ENCODE measurements around the gene PLPPR4. TPM values are rescaled to one million over a fixed set of nuclear protein-coding genes. Genes with fewer than 3 reads are reported as not detected.
"Not testable (repeated sequence)": the region's sequence is repeated elsewhere in the genome, so short reads cannot be mapped to it uniquely, and the experiment has no call there.

Gene PLPPR4
- total RNA-seq, 2 donors from 2014 or later = not detected

DNA sequence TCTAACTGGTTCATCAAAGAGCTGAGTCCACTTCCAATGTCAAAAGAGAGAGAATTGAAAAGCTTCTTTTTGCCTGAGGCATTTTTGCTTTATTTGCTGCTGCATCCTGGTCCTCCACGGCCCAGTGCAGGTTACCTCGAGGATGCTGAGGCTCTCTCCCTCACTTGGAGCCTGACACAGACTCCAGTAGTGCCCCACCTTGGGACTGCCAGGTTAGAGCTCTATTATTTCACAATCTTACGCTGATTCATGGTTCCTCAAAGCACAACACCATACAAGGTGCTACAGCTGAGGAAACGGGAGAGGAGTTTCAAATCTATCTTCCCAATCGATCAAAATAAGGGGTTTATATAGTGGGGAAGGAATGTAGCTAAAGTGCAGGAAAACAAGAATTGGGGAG, 13.6 kb upstream of the PLPPR4 start:
- peaks cover 0 to 12% of the 10 kb centered on the region in 2 donors for H3K9me3 Mint-ChIP-seq
- DNase-seq (ENCODE audit: low spot score in 2 of 2) (no peak), ATAC-seq (no peak)

DNA sequence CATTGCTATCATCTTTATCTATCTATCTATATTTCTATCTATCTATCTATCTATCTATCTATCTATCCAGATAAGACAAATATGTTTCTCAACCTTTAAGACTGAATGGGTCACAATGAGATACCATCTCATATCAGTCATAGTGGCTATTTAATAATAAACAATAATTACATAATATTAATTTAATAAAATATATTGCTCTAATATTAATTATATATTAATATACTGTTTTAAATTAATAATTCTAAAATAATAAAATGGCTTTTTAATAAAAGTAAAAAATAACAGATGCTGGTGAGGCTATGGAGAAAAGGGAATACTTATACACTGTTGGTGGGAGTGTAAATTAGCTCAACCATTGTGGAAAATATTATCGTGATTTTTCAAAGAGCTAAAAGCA, 13.0 kb upstream of the PLPPR4 start:
- Mint-ChIP-seq H3K27ac (no peak overlapping the region), H3K9me3 (peaks cover 0 to 12% of the 10 kb centered on the region in 2 donors), H3K36me3 (no peaks in the 10 kb centered on the region)
- DNase-seq (ENCODE audit: low spot score in 2 of 2) = no peak
- no peak for ATAC-seq

More for the DNA sequence above, 13.6 kb upstream of the PLPPR4 start:
- Mint-ChIP-seq H3K27ac (no peak overlapping the region), H3K36me3 (no peaks in the 10 kb centered on the region)

DNA sequence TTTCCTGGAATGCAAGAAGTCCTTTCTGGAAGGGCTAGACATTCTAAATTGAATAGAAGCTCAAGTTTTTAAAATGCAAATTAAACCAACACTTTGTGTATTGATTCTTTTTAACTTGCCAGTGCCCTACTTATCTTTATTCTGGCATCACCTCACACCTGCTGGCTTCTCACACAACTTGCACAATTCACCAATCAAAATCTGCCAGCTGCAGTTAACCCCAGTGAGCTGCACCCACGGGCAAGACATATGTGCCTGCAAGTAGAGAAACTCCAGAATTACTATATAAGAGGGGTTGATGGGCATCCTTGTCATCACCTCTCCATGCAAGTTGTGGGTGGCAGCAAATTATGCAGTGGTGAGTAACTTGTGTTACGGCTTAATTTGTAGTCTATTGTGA, 11.7 kb upstream of the PLPPR4 start:
- Mint-ChIP-seq H3K27ac (no peak overlapping the region), H3K9me3 (peaks cover 0 to 8% of the 10 kb centered on the region in 2 donors), H3K36me3 (no peaks in the 10 kb centered on the region)
- DNase-seq (ENCODE audit: low spot score in 2 of 2) (no peak), ATAC-seq (no peak)

DNA sequence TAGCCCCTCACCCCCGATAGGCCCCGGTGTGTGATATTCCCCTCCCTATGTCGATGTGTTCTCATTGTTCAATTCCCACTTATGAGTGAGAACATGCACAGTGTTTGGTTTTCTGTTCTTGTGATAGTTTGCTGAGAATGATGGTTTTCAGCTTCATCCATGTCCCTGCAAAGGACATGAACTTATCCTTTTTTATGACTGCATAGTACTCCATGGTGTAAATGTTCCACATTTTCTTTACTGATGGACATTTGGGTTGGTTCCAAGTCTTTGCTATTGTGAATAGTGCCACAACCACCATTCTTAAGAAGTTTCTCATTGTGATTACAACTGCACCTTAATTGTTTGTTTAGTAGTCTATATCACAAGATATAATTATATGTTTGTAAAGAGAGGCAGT, 3.9 kb upstream of the PLPPR4 start:
- not testable (repeated sequence) for H3K36me3 Mint-ChIP-seq; H3K27ac Mint-ChIP-seq; H3K9me3 Mint-ChIP-seq; ATAC-seq; DNase-seq (ENCODE audit: low spot score in 2 of 2)

DNA sequence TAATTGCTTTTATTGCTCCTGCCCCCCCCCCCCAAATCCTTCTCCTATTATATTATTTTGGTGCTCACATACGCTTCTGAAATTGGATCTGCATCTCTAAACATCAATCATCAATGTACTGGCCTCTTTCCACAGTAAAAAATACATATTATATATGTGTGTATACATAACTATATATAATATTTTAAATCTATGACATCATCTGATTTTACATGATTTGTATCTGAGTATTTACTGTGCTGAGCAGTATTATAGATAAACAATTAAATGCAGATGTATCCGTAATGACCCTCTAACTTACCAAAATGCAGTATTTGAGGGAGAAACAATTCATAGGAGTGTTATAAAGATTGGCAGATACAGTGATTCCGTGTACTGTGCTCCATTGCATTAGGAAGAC, 832 bp downstream of the PLPPR4 start:
- H3K9me3 Mint-ChIP-seq = peaks cover 0 to 4% of the 10 kb centered on the region in 2 donors
- H3K27ac Mint-ChIP-seq = no peak overlapping the region
- no peak for DNase-seq (ENCODE audit: low spot score in 2 of 2)
- no peaks in the 10 kb centered on the region for H3K36me3 Mint-ChIP-seq
- ATAC-seq = no peak

DNA sequence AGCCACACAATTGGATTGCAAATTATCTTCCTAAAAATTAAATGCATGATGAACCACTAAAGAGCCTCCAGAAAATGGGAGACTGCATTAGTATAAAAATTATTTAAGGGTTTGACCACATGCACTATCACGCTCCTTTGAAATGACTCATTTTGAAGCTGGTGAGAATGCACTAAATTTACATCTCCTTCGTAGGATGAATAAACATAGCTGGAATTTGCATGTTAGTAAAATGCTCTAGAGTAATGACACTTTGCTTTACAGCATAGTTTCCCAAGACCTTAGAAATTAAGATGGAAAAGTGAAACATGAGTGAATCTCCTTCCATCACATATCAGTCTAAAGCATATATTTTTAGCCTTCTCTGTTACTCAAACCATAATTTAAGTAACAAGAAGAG, 2.4 kb downstream of the PLPPR4 start:
- peaks cover 4 to 9% of the 10 kb centered on the region in 2 donors for H3K9me3 Mint-ChIP-seq
- ATAC-seq = no peak
- DNase-seq (ENCODE audit: low spot score in 2 of 2) = no peak
- no peaks in the 10 kb centered on the region for H3K36me3 Mint-ChIP-seq
- H3K27ac Mint-ChIP-seq = no peak overlapping the region

DNA sequence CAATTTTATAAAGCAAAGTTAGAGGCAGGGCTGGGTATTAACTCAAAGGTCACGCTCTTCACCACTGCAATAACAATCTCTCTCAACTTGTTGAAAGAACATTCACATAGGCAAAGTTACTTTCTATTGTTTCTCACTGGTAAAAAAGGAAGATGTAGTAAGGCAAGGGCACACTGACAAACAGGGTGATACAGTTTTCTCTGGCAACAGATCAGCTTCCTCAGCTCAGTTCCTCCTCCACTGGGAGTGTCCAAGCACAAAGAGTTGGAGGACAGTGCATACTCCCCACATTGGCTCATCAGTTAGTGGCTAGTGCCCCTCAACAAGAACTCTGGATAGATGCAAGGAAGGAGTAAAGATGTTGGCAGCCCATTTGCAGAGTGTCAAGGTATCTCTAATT, 3.7 kb downstream of the PLPPR4 start:
- DNase-seq (ENCODE audit: low spot score in 2 of 2) = no peak
- H3K27ac Mint-ChIP-seq = no peak overlapping the region
- H3K36me3 Mint-ChIP-seq = no peaks in the 10 kb centered on the region
- no peak for ATAC-seq
- H3K9me3 Mint-ChIP-seq = peaks cover 5% of the 10 kb centered on the region in 2 donors

DNA sequence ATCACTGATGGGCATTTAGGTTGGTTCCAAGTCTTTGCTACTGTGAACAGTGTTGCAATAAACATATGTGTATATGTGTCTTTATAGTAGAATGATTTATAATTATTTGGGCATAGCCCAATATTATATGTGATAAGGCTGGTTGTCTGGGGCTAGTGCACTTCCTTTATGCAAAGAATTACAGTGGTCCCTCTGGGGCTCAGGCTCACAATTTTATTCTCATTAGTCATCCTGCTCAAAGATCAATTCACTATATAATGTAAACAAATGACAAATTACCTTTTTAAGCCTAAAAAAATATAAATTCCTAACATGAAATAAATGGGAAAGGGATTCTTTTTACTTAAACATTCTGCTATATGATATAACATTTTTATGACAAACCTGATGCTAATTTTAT, 5.0 kb downstream of the PLPPR4 start:
- no peaks in the 10 kb centered on the region for H3K36me3 Mint-ChIP-seq
- no peak overlapping the region for H3K27ac Mint-ChIP-seq
- H3K9me3 Mint-ChIP-seq = peaks cover 5% of the 10 kb centered on the region in 2 donors
- no peak for ATAC-seq
- DNase-seq (ENCODE audit: low spot score in 2 of 2) = no peak

DNA sequence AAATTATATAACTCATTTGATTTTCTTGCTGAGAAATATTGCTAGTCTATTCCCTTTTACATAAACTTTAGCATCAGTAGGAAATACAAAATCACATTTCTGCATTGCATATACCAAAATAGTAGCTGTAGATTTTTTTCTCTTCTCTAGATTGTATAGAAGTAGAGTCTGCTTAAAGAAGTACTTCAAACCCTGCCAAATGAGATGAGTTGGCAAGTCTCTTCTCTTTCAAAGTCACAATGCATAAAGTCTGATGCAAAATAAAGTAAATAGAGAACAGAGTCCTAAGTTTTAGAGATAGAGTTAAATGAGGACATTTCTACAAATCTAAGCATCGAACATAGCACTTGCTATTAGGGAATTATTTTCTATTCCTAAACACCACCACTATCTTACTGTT, 6.4 kb downstream of the PLPPR4 start:
- Mint-ChIP-seq H3K27ac (no peak overlapping the region), H3K9me3 (peaks cover 5% of the 10 kb centered on the region in 2 donors), H3K36me3 (no peaks in the 10 kb centered on the region)
- no peak for DNase-seq (ENCODE audit: low spot score in 2 of 2)
- ATAC-seq = no peak

DNA sequence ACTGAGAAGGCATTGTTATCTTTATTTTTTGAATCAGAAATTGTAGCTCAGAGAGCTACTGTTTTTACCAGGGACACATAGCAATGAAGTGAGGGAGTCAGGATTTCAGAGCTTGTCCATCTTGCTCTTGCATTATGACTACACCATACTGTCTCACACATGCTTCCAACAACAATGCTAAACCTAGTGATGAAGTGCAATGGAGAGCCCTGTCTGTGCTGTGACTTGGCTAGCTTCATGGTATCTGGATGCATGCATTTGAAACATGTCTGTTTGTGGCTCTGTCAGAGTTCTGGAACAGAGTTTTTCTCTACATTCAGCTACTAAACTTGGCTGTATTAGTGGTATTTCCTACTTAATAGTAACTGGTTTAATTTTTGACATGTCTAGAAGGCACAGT, 7.0 kb downstream of the PLPPR4 start:
- no peak overlapping the region for H3K27ac Mint-ChIP-seq
- peaks cover 5% of the 10 kb centered on the region in 2 donors for H3K9me3 Mint-ChIP-seq
- no peak for DNase-seq (ENCODE audit: low spot score in 2 of 2)
- ATAC-seq = no peak
- H3K36me3 Mint-ChIP-seq = no peaks in the 10 kb centered on the region

DNA sequence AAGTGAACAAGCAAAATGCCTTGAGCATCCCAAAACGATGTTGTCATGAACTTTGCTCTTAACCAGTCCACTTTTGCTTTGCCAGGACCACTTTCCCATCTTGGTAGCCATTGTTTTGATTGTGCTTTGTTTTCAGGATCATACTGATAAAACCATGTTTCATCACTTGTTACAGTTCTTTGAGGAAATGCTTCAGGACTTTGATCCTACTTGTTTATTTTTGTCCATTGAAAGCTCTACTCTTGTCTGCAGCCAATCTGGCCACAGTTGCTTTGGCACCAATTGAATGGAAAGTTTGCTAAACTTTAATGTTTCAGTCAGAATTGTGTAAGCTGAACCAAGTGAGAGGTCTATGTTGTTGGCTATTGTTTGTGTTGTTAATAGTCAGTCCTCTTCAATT, 12.8 kb downstream of the PLPPR4 start:
- no peak for DNase-seq (ENCODE audit: low spot score in 2 of 2)
- ATAC-seq = no peak
- Mint-ChIP-seq H3K9me3 (no peaks in the 10 kb centered on the region), H3K27ac (no peak overlapping the region), H3K36me3 (no peaks in the 10 kb centered on the region)

DNA sequence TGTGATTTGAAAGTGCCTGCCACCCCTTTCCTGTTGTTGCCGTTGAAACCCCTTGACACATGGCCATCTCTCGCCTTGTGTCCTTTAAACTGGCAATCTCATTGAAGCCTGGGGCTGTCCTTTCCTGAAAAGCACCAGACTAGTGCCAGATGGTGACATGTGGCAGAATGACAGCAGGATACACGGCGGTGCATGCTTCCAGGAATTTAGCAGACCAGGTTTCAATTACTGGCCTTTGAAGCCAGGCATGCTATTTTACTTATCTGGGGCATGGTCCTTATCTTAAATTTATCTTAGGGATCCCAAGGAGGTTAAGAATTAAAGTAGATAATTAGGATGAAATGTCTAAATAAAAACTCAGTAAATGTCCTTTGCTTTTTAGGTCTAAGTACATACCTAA, 15.2 kb downstream of the PLPPR4 start:
- ATAC-seq = no peak
- Mint-ChIP-seq H3K9me3 (no peaks in the 10 kb centered on the region), H3K27ac (no peak overlapping the region), H3K36me3 (no peaks in the 10 kb centered on the region)
- no peak for DNase-seq (ENCODE audit: low spot score in 2 of 2)

DNA sequence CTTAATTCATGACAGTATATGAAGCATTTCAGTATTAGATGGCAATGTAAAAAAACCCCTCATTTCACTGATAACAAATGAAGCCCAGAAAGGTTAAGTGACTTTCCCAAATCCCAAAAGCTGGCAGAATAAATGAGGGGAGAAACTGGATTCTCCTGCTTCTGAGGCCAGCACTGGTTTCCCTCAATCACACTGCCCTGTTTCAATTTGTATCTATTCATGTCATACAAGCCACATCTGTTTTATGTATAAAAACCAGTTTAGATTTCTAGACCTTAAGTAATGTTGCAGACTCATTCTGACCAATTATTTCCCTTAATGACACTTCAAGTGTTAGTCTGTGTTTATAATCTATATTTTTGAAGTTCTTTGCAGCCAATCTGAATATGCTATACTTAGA, 16.8 kb downstream of the PLPPR4 start:
- DNase-seq (ENCODE audit: low spot score in 2 of 2) = no peak
- no peaks in the 10 kb centered on the region for H3K36me3 Mint-ChIP-seq
- no peaks in the 10 kb centered on the region for H3K9me3 Mint-ChIP-seq
- no peak overlapping the region for H3K27ac Mint-ChIP-seq
- ATAC-seq = no peak

DNA sequence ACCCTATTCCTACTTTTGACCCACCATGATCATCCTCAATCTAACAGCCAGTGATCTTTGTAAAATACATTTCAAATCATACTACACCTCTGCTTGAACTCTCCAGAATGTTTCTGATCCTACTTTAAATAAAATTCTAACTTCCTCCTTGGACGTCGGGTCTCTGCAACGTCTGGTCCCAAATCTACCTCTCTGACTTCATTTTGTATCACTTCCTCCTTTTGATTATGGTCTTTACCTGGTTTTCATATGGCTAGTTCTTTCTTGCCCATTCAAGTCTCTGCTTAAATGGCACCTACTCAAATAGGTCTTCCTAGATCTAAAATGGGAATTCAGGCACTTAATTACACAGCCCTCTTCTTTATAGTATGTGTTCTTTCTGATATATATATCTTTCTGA, 18.2 kb downstream of the PLPPR4 start:
- no peak for DNase-seq (ENCODE audit: low spot score in 2 of 2)
- no peak for ATAC-seq
- H3K9me3 Mint-ChIP-seq = peaks cover 2 to 3% of the 10 kb centered on the region in 2 donors
- no peaks in the 10 kb centered on the region for H3K36me3 Mint-ChIP-seq
- H3K27ac Mint-ChIP-seq = no peak overlapping the region

DNA sequence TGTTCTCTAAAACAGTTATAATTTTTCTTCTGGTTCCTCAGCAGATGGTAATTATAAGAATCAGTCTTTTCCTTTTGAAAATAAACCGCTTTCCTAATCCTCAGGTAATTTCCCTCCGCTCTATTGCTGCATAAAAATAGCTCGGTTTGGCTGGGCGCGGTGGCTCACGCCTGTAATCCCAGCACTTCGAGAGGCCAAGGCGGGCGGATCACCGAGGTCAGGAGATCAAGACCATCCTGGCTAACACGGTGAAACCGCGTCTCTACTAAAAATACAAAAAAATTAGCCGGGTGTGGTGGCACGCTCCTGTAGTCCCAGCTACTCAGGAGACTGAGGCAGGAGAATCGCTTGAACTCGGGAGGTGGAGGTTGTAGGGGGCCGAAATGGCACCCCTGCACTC, 19.2 kb downstream of the PLPPR4 start:
- H3K27ac Mint-ChIP-seq; ATAC-seq; H3K9me3 Mint-ChIP-seq; DNase-seq (ENCODE audit: low spot score in 2 of 2); H3K36me3 Mint-ChIP-seq: not testable (repeated sequence)

DNA sequence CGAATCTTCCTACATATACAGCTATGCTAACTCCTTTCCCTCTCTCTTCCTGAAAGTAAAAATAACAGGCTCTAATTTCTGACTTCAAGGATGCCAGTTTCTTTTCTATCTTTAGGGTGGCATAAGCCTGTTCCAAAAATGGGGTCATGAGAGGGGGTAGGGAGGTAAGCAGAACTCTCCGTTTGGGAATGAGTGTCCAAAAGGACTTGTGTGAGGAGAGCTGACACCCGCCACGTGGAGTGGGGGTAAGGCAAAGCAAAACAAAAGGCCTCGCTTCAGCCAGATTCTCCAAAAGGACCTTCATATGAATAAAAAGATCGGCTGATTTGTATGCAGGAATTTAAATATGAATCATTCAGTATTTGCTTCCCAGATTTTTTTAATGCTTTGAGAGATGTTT, 28.6 kb downstream of the PLPPR4 start:
- no peaks in the 10 kb centered on the region for H3K36me3 Mint-ChIP-seq
- no peaks in the 10 kb centered on the region for H3K9me3 Mint-ChIP-seq
- H3K27ac Mint-ChIP-seq = no peak overlapping the region
- DNase-seq (ENCODE audit: low spot score in 2 of 2) = no peak
- no peak for ATAC-seq

DNA sequence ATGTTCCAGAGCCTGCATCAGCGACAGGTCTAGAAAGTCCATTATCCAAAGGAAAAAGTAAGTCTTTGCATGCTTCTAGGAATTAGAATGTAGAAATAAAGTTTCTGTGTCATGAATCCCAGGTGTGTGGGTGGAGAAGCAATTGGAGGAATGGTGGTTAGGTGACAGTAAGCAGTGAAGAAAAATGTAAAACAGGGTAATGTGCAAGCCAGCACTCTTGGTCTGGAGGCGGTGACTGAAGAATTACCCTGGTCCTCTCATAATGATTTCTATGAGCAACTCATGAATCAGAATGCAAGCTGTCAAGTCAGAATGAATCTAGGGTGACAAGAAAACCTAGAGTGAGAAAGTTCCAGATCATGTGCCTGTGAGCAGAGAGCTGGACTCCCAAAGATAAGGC, 33.6 kb downstream of the PLPPR4 start:
- DNase-seq (ENCODE audit: low spot score in 2 of 2) (no peak), ATAC-seq (peak in 1 of 2 donors; percentile 41)
- Mint-ChIP-seq H3K36me3 (no peaks in the 10 kb centered on the region), H3K9me3 (peaks cover 2% of the 10 kb centered on the region in 2 donors), H3K27ac (no peak overlapping the region)

DNA sequence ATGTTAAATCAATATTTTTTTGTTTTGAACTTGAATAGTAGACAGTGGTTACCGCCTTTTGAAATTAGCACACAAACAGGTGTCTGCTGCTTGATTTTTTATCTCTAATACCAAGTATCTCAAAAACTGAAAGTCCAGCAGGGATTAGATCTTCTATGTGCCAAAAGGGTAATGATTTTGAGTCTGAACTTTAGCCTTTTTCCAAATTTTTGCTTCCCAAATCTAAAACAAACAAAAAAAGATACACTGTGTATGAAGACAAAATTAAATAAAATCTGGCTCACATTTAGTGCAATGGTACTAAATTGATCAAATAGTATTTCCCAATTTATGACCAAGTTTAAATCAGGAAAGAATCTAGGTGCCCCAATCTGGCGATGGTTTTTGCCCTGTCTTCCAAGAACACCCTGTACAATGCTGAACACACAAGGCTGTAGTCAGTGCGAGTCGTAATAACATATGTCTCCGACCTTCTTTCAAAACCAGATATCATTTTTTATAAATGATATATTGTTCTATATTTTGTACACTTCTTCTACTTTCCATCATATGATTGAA, 40.5 kb downstream of the PLPPR4 start:
- DNase-seq (ENCODE audit: low spot score in 2 of 2) (no peak), ATAC-seq (no peak)
- Mint-ChIP-seq H3K27ac (no peak overlapping the region), H3K9me3 (peaks cover 5 to 6% of the 10 kb centered on the region in 2 donors), H3K36me3 (no peaks in the 10 kb centered on the region)

DNA sequence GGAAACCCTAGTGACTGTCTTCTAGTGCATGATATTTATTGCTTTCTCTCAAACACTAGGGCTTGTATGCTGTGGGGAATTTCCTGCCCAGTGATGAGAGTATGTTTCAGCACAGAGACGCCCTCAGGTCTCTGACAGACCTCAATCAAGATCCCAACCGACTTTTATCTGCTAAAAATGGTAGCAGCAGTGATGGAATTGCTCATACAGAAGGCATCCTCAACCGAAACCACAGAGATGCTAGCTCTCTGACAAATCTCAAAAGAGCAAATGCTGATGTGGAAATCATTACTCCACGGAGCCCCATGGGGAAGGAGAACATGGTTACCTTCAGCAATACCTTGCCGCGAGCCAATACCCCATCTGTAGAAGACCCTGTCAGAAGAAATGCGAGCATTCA, 41.3 kb downstream of the PLPPR4 start:
- Mint-ChIP-seq H3K36me3 (no peaks in the 10 kb centered on the region), H3K27ac (no peak overlapping the region), H3K9me3 (peaks cover 5 to 6% of the 10 kb centered on the region in 2 donors)
- no peak for DNase-seq (ENCODE audit: low spot score in 2 of 2)
- ATAC-seq = no peak
